D721Med (cell line): ENCODE measurements around the gene CPD.
A peak's percentile ranks its signal among the peaks of the same experiment; 100 is the strongest.

Source experiments
- DNase-seq: peaks from one replicate; pipeline ENCODE4 v3.0.0; 2011; ENCODE audit warnings: low spot score; ENCODE audit not compliant: insufficient read length
- FAIRE-seq: peaks from 2 replicates; lab custom pipeline; 2011; peaks lifted over from hg19 to GRCh38; lab: Jason Lieb, UNC
- CTCF ChIP-seq: IDR thresholded peaks from 2 replicates; pipeline ENCODE4 v1.5.1; 2012; ENCODE audit warnings: mild to moderate bottlenecking, control low read depth; ENCODE audit not compliant: insufficient read depth; ENCODE audit errors: missing control alignments

The CPD gene

GRCh38 chr17:30366536-30366935 is 12.2 kb upstream of the CPD start:
- FAIRE-seq (no peak), DNase-seq (no peak)
- no peak for TF ChIP-seq CTCF

DNA sequence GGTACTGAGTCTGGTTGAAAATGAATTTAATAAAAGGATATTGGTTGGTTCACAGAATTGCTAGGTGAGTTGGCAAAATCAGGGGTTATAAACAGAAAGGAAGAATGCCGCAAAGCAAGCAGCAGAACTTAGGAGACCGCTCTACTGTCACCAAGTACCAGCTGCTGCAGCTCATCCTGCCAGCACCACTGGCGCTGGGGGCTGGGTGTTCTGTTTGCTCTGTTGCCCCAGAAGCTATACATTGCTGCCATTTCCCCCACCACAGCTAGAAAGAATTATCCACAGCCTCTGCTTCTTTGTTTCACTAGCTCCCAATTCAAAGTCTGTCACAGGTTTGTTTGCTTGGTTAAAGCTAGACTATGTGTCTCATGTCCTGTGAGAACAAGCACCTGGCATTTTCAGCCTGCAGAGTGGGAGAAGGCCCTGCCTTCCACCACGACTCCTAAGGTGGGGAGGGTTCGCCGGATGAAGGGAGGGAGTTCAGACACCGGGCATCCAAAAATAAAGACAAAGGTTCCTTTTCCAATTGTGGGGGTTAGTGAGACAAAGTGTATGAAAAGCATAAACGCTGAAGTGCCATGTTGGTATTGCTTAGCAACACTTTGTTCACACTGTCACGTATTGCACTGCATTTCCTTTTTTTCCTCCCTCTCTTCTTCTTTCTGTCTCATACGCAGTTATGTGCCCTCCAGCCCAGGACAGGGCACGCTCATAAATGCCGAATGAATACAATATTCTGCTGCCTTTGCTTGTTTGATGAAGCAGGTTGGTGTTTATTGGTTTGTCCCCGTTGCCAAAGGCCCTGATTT is 9.6 kb upstream of the CPD start:
- no peak for TF ChIP-seq CTCF
- no peak for DNase-seq
- FAIRE-seq, result no peak

DNA sequence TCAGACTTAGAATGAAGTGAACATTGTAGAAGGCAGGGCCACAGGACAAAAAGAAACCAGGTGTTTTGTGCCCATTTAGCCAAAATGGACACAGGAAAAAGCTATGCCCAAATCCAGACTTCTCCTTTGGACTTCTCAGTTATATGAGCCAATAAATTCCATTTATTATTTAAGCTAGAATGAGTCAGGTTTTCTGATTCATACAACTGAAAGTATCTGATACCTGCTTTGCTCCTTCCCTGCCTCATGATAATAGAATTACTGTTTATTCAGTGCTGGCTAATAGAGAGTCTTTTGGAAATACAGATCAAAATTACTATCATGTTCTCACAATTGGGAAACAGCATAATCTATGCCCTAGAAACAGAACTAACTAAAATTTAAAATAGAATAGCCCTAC is 8.7 kb upstream of the CPD start:
- no peak for TF ChIP-seq CTCF
- DNase-seq (no peak), FAIRE-seq (no peak)

DNA sequence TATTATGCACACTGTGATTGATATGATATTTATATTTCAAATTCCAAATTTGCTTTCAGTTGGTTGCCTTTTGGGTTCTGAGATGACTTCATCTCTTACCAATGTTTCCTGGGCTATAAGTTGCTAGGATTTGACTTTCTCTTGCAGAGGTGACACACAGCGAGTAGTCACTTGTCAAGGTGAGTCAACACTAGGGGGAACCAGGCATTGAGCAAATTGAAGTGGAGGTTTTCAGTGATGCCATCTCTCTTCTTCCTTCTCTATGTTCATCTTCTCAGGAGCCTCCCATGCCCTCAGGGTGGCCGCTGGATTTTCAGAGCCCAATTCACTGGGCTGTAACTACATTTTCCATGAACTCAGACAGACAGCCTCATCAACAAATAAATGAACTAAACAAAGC is 6.0 kb upstream of the CPD start:
- peak; percentile 20 for TF ChIP-seq CTCF
- FAIRE-seq (no peak), DNase-seq (no peak)

DNA sequence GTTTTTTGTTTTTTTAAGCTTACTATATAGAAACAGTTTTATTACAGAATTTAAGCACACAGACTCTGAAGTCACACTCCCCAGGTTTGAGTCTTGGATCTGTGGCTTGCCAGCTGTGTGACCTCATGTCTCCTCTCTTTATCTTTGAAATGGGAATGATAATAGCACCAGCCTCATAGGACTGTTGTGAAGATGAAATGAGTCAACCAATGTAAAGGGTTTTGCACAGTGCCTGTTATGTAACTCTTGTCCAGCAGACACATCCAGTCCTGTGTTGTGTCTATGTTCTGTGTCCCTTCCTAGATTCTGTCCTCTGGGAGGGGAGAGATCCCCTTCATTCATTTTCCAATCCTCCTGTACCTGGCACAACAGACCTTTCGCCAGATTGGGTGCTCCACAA is 3.1 kb upstream of the CPD start:
- FAIRE-seq, result no peak
- no peak for DNase-seq
- no peak for TF ChIP-seq CTCF

DNA sequence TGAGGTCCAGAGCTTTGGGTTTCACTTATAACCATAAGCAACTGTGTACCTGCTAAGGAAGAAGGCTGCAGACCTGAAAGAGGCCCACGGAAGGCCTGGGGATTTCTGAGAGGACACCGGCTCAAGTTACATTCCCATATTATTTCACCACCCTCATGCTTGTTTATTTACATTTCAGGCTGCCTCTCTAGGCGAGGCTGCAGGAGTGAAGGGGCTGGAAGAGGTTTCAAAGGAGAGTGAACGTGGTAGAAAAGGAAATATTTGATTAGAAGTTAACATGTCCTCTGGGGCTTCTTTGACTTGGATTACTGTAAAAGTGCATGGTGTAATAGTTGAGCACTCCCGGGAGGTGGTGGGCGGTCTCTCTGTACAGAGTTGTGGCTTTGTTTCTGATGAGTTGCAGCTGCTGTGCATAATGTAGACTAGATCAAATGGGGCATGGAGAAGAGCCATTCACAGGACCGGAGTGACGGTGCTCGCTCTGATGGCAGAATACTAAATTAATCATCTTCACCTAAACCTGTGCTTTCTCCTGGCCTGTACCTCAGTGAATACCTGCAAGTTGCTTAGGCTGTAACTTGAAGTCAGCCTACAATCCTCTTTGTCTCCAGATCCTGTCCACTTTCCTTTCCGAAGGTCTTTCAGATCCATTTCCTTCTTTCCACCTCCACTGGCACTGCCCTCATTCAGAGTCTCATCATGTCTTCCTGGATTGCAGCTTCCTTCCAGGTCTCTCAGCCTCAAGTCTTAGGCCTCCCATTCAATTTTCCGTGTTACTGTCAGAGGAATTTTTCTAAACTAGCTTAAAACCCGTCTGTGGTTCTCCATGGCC is 1.9 kb upstream of the CPD start:
- no peak for FAIRE-seq

More for the DNA sequence above, 1.9 kb upstream of the CPD start:
- TF ChIP-seq CTCF, result no peak
- no peak for DNase-seq
